DND-41 (cell line): ENCODE results near the gene ATP1B3.

ENCODE experiments used
- EZH2 ChIP-seq: IDR thresholded peaks from 3 replicates; pipeline ENCODE4 v1.6.1; 2012; ENCODE audit warnings: borderline replicate concordance, low read depth, mild to moderate bottlenecking, moderate library complexity, low read length, inconsistent platforms; ENCODE audit not compliant: severe bottlenecking
- TF ChIP-seq, protein P1 (sequence below): IDR thresholded peaks from 2 replicates; pipeline ENCODE4 v1.5.1; 2012; ENCODE audit warnings: borderline replicate concordance, low read length, moderate library complexity, mild to moderate bottlenecking; ENCODE audit not compliant: poor library complexity, severe bottlenecking; ENCODE audit errors: extremely low read depth

GRCh38 chr3:141876891-141877621, 613 bp downstream of the ATP1B3 start:
- TF ChIP-seq, protein P1, sequence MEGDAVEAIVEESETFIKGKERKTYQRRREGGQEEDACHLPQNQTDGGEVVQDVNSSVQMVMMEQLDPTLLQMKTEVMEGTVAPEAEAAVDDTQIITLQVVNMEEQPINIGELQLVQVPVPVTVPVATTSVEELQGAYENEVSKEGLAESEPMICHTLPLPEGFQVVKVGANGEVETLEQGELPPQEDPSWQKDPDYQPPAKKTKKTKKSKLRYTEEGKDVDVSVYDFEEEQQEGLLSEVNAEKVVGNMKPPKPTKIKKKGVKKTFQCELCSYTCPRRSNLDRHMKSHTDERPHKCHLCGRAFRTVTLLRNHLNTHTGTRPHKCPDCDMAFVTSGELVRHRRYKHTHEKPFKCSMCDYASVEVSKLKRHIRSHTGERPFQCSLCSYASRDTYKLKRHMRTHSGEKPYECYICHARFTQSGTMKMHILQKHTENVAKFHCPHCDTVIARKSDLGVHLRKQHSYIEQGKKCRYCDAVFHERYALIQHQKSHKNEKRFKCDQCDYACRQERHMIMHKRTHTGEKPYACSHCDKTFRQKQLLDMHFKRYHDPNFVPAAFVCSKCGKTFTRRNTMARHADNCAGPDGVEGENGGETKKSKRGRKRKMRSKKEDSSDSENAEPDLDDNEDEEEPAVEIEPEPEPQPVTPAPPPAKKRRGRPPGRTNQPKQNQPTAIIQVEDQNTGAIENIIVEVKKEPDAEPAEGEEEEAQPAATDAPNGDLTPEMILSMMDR = no peak
- TF ChIP-seq EZH2 = no peak
